Head of caudate nucleus (tissue), 42 donors: Measurements from ENCODE around the gene CCL16.
"Not testable (repeated sequence)": the region's sequence is repeated elsewhere in the genome, so short reads cannot be mapped to it uniquely, and the experiment has no call there.

Experiments used
- DNase-seq, 42 donors: peaks; one replicate each; pipeline versions ENCODE4 v3.0.0 to v3.0.0-alpha.2; 2020 to 2021; ENCODE audit warnings: mixed read lengths in 7 of 42
- intact Hi-C: fragments of 100-400 bp; cut with DNase I; formaldehyde crosslinking; loops from one replicate; pipeline ENCODE4 v1.15.0; 2022

The CCL16 gene

GRCh38 chr17:35981246-35981645, at the start of gene CCL16:
CCL16 (minus strand) TSS chr17:35981497; CDS start chr17:35981420, 77 bp downstream.
- intact Hi-C loops: no loop called here
- DNase-seq: no peak

- no peak for DNase-seq
- intact Hi-C loops: loop anchor here (10.0 kb wide), 1 partner anchor 56 kb away; no protein-coding TSS in a partner anchor
Observed at GRCh38 chr17:36030956-36031355, 49.7 kb upstream of the CCL16 start.

GRCh38 chr17:36027761-36028160, 46.5 kb upstream of the CCL16 start:
- intact Hi-C loops: no loop called here
- DNase-seq: no peak

- intact Hi-C loops: no loop called here
- DNase-seq: no peak
Observed at GRCh38 chr17:36024106-36024869, 43.0 kb upstream of the CCL16 start.

- no peak for DNase-seq
- intact Hi-C loops: no loop called here
Observed at GRCh38 chr17:36019423-36019822, 38.1 kb upstream of the CCL16 start.

- no peak for DNase-seq
- intact Hi-C loops: no loop called here
Observed at GRCh38 chr17:36017799-36018198, 36.5 kb upstream of the CCL16 start, which contains the start of gene CCL23. CCL23 (minus strand) TSS chr17:36017972; CDS start chr17:36017897, 75 bp downstream.

GRCh38 chr17:36016555-36016954, 35.3 kb upstream of the CCL16 start:
- DNase-seq: no peak
- intact Hi-C loops: no loop called here

- intact Hi-C loops, DNase-seq: not testable (repeated sequence)
Observed at GRCh38 chr17:36015895-36016294, 34.6 kb upstream of the CCL16 start.

GRCh38 chr17:36014946-36015345, 33.6 kb upstream of the CCL16 start:
- intact Hi-C loops: no loop called here
- DNase-seq: no peak

GRCh38 chr17:36011201-36011600, 29.9 kb upstream of the CCL16 start:
- DNase-seq: no peak
- intact Hi-C loops: no loop called here

GRCh38 chr17:36008998-36009665, 27.8 kb upstream of the CCL16 start:
- DNase-seq: no peak
- intact Hi-C loops: no loop called here

GRCh38 chr17:36004594-36005108, 23.4 kb upstream of the CCL16 start:
- no peak for DNase-seq

GRCh38 chr17:36002631-36003030, 21.3 kb upstream of the CCL16 start:
- intact Hi-C loops: no loop called here
- no peak for DNase-seq

More at GRCh38 chr17:36004594-36005108, 23.4 kb upstream of the CCL16 start:
- intact Hi-C loops: no loop called here

- intact Hi-C loops: no loop called here
Observed at GRCh38 chr17:36001862-36002603, 20.7 kb upstream of the CCL16 start.

GRCh38 chr17:36001110-36001771, 19.9 kb upstream of the CCL16 start, which contains the start of gene CCL15:
CCL15 (minus strand) TSS chr17:36001553; CDS start chr17:36001492, 61 bp downstream.
- no peak for DNase-seq
- intact Hi-C loops: no loop called here

More at GRCh38 chr17:36001862-36002603, 20.7 kb upstream of the CCL16 start:
- no peak for DNase-seq

- intact Hi-C loops: no loop called here
- no peak for DNase-seq
Observed at GRCh38 chr17:36000732-36001109, 19.4 kb upstream of the CCL16 start.

GRCh38 chr17:35998756-35999155, 17.5 kb upstream of the CCL16 start:
- peak in 12 of 42 donors; percentile 2 to 50 (median 16) for DNase-seq
- intact Hi-C loops: no loop called here

- DNase-seq: peak in 23 of 42 donors; percentile 4 to 70 (median 31)
- intact Hi-C loops: no loop called here
Observed at GRCh38 chr17:35998018-35998545, 16.8 kb upstream of the CCL16 start.

GRCh38 chr17:35995346-35995745, 14.0 kb upstream of the CCL16 start:
- DNase-seq, intact Hi-C loops: not testable (repeated sequence)
